ENCODE results near the gene LCK.
"Not testable (repeated sequence)": the region's sequence is repeated elsewhere in the genome, so short reads cannot be mapped to it uniquely, and the experiment has no call there.

The LCK gene

GRCh38 chr1:32239790-32240139, 11.3 kb upstream of the LCK start:
- no peak for DNase-seq (ENCODE audit: low read depth in 1 of 2, low spot score in 1 of 2)

- DNase-seq (ENCODE audit: low read depth in 1 of 2, low spot score in 1 of 2): peak; percentile 45 to 46
These were observed 10.7 kb upstream of the LCK start for GRCh38 chr1:32240140-32240951.

GRCh38 chr1:32241001-32241763, 9.9 kb upstream of the LCK start:
- no peak for DNase-seq (ENCODE audit: low read depth in 1 of 2, low spot score in 1 of 2)

GRCh38 chr1:32242341-32242851, 8.7 kb upstream of the LCK start:
- DNase-seq (ENCODE audit: low read depth in 1 of 2, low spot score in 1 of 2): no peak

- DNase-seq (ENCODE audit: low read depth in 1 of 2, low spot score in 1 of 2): no peak
These were observed 4.2 kb upstream of the LCK start, which contains the start of gene FAM167B for GRCh38 chr1:32246888-32247273. TSS of gene FAM167B (plus strand) at chr1:32247222. CDS start at chr1:32247422, 200 bp downstream.

- no peak for DNase-seq (ENCODE audit: low read depth in 1 of 2, low spot score in 1 of 2)
These were observed 3.6 kb upstream of the LCK start for GRCh38 chr1:32247452-32247851.

GRCh38 chr1:32247983-32248889, 2.8 kb upstream of the LCK start:
- DNase-seq (ENCODE audit: low read depth in 1 of 2, low spot score in 1 of 2): peak; percentile 57 to 65

GRCh38 chr1:32249831-32250525, 1.1 kb upstream of the LCK start:
- peak; percentile 65 to 67 for DNase-seq (ENCODE audit: low read depth in 1 of 2, low spot score in 1 of 2)

GRCh38 chr1:32255072-32256071, 4.3 kb downstream of the LCK start:
- DNase-seq (ENCODE audit: low read depth in 1 of 2, low spot score in 1 of 2): no peak

GRCh38 chr1:32256473-32257226, 5.6 kb downstream of the LCK start:
- no peak for DNase-seq (ENCODE audit: low read depth in 1 of 2, low spot score in 1 of 2)

GRCh38 chr1:32257227-32257508, 6.1 kb downstream of the LCK start:
- no peak for DNase-seq (ENCODE audit: low read depth in 1 of 2, low spot score in 1 of 2)

- not testable (repeated sequence) for DNase-seq (ENCODE audit: low read depth in 1 of 2, low spot score in 1 of 2)
These were observed 12.2 kb downstream of the LCK start for GRCh38 chr1:32263236-32263593.

GRCh38 chr1:32263744-32264143, 12.7 kb downstream of the LCK start:
- DNase-seq (ENCODE audit: low read depth in 1 of 2, low spot score in 1 of 2): no peak

- no peak for DNase-seq (ENCODE audit: low read depth in 1 of 2, low spot score in 1 of 2)
These were observed 14.8 kb downstream of the LCK start for GRCh38 chr1:32265846-32266245.

GRCh38 chr1:32266921-32267591, 16.0 kb downstream of the LCK start:
- no peak for DNase-seq (ENCODE audit: low read depth in 1 of 2, low spot score in 1 of 2)

GRCh38 chr1:32269744-32270143, 18.7 kb downstream of the LCK start:
- DNase-seq (ENCODE audit: low read depth in 1 of 2, low spot score in 1 of 2): no peak

GRCh38 chr1:32272557-32273390, 21.7 kb downstream of the LCK start:
- DNase-seq (ENCODE audit: low read depth in 1 of 2, low spot score in 1 of 2): no peak
